BJ (cell line): ENCODE data around the gene TUBB. TPM values are rescaled to one million over a fixed set of nuclear protein-coding genes. Genes with fewer than 3 reads are reported as not detected.
A peak's percentile ranks its signal among the peaks of the same experiment; 100 is the strongest.
"Not testable (repeated sequence)": the region's sequence is repeated elsewhere in the genome, so short reads cannot be mapped to it uniquely, and the experiment has no call there.

ENCODE experiments used
- CTCF ChIA-PET: fragments of 350-600 bp; formaldehyde crosslinking; extraction: SDS; loops from one replicate; lab custom pipeline; 2021; ENCODE audit warnings: antibody characterized with exemption, inconsistent platforms; lab: Yijun Ruan, JAX
- POLR2A ChIA-PET: fragments of 300-600 bp; sonication (Branson Sonifier 250); formaldehyde crosslinking; extraction: SDS; loops from one replicate; lab custom pipeline; 2021; ENCODE audit warnings: antibody characterized with exemption; lab: Charles Lee
- DNase-seq: peaks from one replicate; pipeline ENCODE4 v3.0.0-alpha.2; 2011; ENCODE audit warnings: low read depth
- H3K27me3 ChIP-seq: 2 replicates; pipeline ENCODE4 v1.6.0; 2011; ENCODE audit warnings: low read length; ENCODE audit not compliant: control insufficient read depth, insufficient read depth
- H3K36me3 ChIP-seq: 2 replicates; pipeline ENCODE4 v1.5.1; 2011; ENCODE audit warnings: low read length; ENCODE audit not compliant: control insufficient read depth, insufficient read depth
- H3K4me3 ChIP-seq: 2 replicates; pipeline ENCODE4 v1.5.1; 2011; ENCODE audit warnings: low read depth, mild to moderate bottlenecking, control low read depth, low read length
- polyA plus RNA-seq: library from polyadenylated mRNA; depleted of rRNA; stranded (reverse); fragments of >200 nt; gene quantifications from 2 replicates; pipeline ENCODE4 v1.2.3, GENCODE V29; 2011
- TF ChIP-seq, protein P1 (sequence below): IDR thresholded peaks from 2 replicates; pipeline ENCODE4 v1.5.1; 2011; ENCODE audit warnings: low read depth, mild to moderate bottlenecking, control low read depth, inconsistent platforms, low read length, moderate library complexity; ENCODE audit not compliant: insufficient read depth

Gene TUBB
- polyA plus RNA-seq, 1 experiment, result 1,840 TPM

DNA sequence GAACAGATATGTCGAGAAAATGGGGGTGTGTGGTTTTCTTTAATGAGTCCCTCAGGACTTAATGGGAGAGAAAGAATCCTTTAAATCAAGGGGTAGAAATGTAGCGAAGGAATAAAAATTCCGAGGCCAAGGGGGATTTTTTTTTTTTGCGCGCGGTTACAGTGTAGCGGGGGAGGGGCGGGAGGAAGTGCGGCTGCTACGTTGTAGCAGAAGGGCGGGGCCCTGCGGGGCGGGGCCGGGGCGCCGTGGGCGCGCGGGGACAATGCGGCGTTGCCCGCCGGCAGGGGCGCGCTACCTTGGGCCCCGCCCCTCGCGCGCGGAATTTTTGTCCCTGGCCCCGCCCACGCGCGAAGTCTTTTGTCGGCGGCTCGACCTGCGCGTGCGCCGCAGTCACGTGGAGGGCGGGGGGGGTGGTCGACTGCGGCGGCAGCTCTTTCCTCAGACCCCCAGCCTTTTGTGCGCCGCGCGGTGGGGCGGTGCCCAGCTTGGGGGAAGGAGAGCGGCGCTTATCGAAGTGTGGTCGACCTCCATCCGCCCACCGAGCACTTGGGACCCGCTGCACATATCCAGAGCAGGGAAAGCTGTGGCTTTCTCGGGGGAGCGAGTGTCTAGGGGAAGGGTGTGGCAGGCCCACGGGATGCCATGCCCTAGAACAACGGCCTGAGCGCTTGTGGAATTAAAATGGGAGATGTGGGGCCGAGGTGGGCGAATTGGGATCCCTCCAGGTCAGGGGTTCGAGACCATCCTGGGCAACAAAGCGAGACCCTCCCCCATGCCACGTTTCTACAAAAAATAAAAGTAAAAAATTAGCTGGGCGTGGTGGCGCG lies 1.3 kb downstream of the TUBB start:
- TF ChIP-seq, protein P1, sequence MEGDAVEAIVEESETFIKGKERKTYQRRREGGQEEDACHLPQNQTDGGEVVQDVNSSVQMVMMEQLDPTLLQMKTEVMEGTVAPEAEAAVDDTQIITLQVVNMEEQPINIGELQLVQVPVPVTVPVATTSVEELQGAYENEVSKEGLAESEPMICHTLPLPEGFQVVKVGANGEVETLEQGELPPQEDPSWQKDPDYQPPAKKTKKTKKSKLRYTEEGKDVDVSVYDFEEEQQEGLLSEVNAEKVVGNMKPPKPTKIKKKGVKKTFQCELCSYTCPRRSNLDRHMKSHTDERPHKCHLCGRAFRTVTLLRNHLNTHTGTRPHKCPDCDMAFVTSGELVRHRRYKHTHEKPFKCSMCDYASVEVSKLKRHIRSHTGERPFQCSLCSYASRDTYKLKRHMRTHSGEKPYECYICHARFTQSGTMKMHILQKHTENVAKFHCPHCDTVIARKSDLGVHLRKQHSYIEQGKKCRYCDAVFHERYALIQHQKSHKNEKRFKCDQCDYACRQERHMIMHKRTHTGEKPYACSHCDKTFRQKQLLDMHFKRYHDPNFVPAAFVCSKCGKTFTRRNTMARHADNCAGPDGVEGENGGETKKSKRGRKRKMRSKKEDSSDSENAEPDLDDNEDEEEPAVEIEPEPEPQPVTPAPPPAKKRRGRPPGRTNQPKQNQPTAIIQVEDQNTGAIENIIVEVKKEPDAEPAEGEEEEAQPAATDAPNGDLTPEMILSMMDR, result peak; percentile 18; the same call in 1 of the 2 replicates
- ChIA-PET POLR2A (interaction anchor here (0.6 to 1.6 kb wide), 2 partner anchors 40 to 105 kb away, joined by 4 to 5 read pairs; no protein-coding TSS in a partner anchor), CTCF (interaction anchor here (0.7 to 20.5 kb wide), 23 partner anchors 10 to 370 kb away, joined by 3 to 387 read pairs (median 5); partner anchors contain the start of genes DDR1, DHX16, FLOT1 and NRM)
- no peak for DNase-seq
- H3K4me3 ChIP-seq, result peak overlapping the region; percentile 92
- no peaks in the 10 kb centered on the region for H3K27me3 ChIP-seq
- peaks cover 16% of the 10 kb centered on the region for H3K36me3 ChIP-seq

DNA sequence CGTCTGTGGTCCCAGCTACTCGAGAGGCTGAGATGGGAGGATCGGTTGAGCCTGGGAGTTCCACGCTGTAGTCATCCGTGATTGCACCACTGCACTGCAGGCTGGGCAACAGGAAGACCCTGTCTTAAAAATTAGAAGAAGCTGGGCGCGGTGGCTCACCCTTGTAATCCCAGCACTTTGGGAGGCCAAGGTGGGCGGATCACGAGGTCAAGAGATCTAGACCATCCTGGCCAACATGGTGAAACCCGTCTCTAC lies 1.8 kb downstream of the TUBB start:
- Histone ChIP-seq H3K4me3 (peak overlapping the region; percentile 92), H3K36me3 (peaks cover 16% of the 10 kb centered on the region)
- DNase-seq, H3K27me3 ChIP-seq: not testable (repeated sequence)
- ChIA-PET POLR2A (interaction anchor here (0.6 to 1.6 kb wide), 2 partner anchors 40 to 106 kb away, joined by 4 to 5 read pairs; no protein-coding TSS in a partner anchor), CTCF (interaction anchor here (0.7 to 20.5 kb wide), 23 partner anchors 9 to 370 kb away, joined by 3 to 387 read pairs (median 6); partner anchors contain the start of genes DDR1, DHX16, FLOT1 and NRM)

DNA sequence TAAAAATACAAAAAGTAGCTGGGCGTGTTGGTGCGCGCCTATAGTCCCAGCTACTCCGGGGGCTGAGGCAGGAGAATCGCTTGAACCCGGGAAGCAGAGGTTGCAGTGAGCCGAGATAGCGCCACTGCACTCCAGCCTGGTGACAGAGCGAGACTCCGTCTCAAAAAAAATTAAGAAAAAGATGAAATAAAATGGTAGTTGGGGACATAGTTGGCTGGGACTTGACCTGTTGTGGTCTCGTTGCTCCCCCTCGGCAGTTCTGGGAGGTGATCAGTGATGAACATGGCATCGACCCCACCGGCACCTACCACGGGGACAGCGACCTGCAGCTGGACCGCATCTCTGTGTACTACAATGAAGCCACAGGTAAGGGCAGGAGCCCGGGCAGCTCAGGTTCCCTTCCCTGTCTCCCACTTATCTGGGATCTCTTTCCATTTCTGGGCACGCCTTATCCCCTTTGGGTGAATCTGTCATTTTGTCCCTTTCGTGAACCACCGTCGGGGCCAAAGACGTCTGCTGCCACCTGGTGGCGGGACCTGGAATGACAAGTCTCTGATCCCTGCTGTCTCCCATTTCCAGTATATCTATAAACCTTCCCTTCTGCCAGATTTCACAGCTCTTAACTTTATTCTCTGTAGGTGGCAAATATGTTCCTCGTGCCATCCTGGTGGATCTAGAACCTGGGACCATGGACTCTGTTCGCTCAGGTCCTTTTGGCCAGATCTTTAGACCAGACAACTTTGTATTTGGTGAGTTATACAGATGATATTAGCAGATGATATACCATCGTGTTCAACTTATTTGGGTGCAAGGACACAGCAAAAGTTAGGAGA lies 2.3 kb downstream of the TUBB start:
- CTCF ChIA-PET, result interaction anchor here (0.7 to 20.5 kb wide), 30 partner anchors 9 to 369 kb away, joined by 3 to 387 read pairs (median 4); partner anchors contain the start of genes ATAT1, DDR1, DHX16 and FLOT1
- peaks cover 16% of the 10 kb centered on the region for H3K36me3 ChIP-seq
- H3K4me3 ChIP-seq, result peak overlapping the region; percentile 92
- H3K27me3 ChIP-seq, result no peaks in the 10 kb centered on the region
- POLR2A ChIA-PET, result interaction anchor here (1.6 kb wide), 1 partner anchor 41 kb away, joined by 4 read pairs; no protein-coding TSS in a partner anchor
- no peak for DNase-seq
- TF ChIP-seq, protein P1, result peak; percentile 88

DNA sequence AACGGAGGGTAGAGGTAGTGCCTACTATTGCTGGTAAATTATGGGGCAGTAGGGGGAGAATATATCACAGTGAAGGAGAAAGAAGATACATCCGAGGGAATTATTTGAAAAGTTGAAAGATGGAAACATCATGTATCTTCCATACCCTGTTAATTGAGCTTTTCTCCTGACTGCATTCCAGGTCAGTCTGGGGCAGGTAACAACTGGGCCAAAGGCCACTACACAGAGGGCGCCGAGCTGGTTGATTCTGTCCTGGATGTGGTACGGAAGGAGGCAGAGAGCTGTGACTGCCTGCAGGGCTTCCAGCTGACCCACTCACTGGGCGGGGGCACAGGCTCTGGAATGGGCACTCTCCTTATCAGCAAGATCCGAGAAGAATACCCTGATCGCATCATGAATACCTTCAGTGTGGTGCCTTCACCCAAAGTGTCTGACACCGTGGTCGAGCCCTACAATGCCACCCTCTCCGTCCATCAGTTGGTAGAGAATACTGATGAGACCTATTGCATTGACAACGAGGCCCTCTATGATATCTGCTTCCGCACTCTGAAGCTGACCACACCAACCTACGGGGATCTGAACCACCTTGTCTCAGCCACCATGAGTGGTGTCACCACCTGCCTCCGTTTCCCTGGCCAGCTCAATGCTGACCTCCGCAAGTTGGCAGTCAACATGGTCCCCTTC lies 3.1 kb downstream of the TUBB start:
- ChIA-PET POLR2A (interaction anchor here (0.5 to 0.6 kb wide), 2 partner anchors 28 to 77 kb away, joined by 6 to 8 read pairs; no protein-coding TSS in a partner anchor), CTCF (interaction anchor here (0.7 to 20.5 kb wide), 27 partner anchors 8 to 363 kb away, joined by 3 to 387 read pairs (median 4); partner anchors contain the start of genes ATAT1, DDR1, DHX16 and FLOT1)
- not testable (repeated sequence) for H3K4me3 ChIP-seq, H3K27me3 ChIP-seq, DNase-seq
- peaks cover 20% of the 10 kb centered on the region for H3K36me3 ChIP-seq

DNA sequence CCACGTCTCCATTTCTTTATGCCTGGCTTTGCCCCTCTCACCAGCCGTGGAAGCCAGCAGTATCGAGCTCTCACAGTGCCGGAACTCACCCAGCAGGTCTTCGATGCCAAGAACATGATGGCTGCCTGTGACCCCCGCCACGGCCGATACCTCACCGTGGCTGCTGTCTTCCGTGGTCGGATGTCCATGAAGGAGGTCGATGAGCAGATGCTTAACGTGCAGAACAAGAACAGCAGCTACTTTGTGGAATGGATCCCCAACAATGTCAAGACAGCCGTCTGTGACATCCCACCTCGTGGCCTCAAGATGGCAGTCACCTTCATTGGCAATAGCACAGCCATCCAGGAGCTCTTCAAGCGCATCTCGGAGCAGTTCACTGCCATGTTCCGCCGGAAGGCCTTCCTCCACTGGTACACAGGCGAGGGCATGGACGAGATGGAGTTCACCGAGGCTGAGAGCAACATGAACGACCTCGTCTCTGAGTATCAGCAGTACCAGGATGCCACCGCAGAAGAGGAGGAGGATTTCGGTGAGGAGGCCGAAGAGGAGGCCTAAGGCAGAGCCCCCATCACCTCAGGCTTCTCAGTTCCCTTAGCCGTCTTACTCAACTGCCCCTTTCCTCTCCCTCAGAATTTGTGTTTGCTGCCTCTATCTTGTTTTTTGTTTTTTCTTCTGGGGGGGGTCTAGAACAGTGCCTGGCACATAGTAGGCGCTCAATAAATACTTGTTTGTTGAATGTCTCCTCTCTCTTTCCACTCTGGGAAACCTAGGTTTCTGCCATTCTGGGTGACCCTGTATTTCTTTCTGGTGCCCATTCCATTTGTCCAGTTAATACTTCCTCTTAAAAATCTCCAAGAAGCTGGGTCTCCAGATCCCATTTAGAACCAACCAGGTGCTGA lies 3.9 kb downstream of the TUBB start:
- H3K4me3 ChIP-seq, H3K27me3 ChIP-seq, DNase-seq: not testable (repeated sequence)
- CTCF ChIA-PET, result interaction anchor here (0.6 to 20.5 kb wide), 17 partner anchors 11 to 402 kb away, joined by 3 to 387 read pairs (median 4); partner anchors contain the start of genes ATAT1, DDR1, DHX16 and MRPS18B
- POLR2A ChIA-PET, result interaction anchor here (0.6 kb wide), 1 partner anchor 109 kb away, joined by 12 read pairs; no protein-coding TSS in a partner anchor
- H3K36me3 ChIP-seq, result peaks cover 20% of the 10 kb centered on the region
